A549 (cell line): Measurements from ENCODE around the gene B3GNT7. TPM values are rescaled to one million over a fixed set of nuclear protein-coding genes. Genes with fewer than 3 reads are reported as not detected.
A peak's percentile ranks its signal among the peaks of the same experiment; 100 is the strongest.

Experiments used
- ATAC-seq, 2 experiments: fragments of 200-7000 bp in 1 of 2; fragments of >200 bp in 1 of 2; cut with Nextera tagmentation in 1 of 2; cut with Tn5 transposase in 1 of 2; 3 replicates each; pipeline versions ENCODE4 v1.8.0 to v1.9.1; 2018 to 2020; ENCODE audit warnings: mild to moderate bottlenecking in 1 of 2, moderate library complexity in 1 of 2
- CTCF ChIA-PET: fragments of 300-600 bp; sonication (Branson Sonifier 250); formaldehyde crosslinking; extraction: SDS; loops from one replicate; lab custom pipeline; 2021; ENCODE audit warnings: antibody characterized with exemption, inconsistent platforms; lab: Yijun Ruan, JAX
- POLR2A ChIA-PET: fragments of 350-600 bp; formaldehyde crosslinking; extraction: SDS; loops from one replicate; lab custom pipeline; 2021; ENCODE audit warnings: antibody characterized with exemption, inconsistent platforms; lab: Yijun Ruan, JAX
- DNase-seq, 2 experiments: peaks; one replicate each; pipeline versions ENCODE4 v3.0.0 to v3.0.0-alpha.2; 2011 to 2016; ENCODE audit warnings: low read depth in 1 of 2, low spot score in 1 of 2
- FAIRE-seq: peaks from 2 replicates; lab custom pipeline; 2011; peaks lifted over from hg19 to GRCh38; lab: Jason Lieb, UNC
- H3K27ac ChIP-seq, 2 experiments: fragments of >200 bp; sonication (Bioruptor Twin); formaldehyde crosslinking; 3 replicates each; pipeline ENCODE4 v1.5.1; 2016 to 2017
- H3K4me1 ChIP-seq: fragments of >200 bp; sonication (Bioruptor Twin); formaldehyde crosslinking; 3 replicates; pipeline ENCODE4 v1.6.1; 2016
- H3K4me2 ChIP-seq: fragments of >200 bp; sonication (Bioruptor Twin); formaldehyde crosslinking; 3 replicates; pipeline ENCODE4 v1.6.1; 2016
- H3K4me3 ChIP-seq: fragments of >200 bp; sonication (Bioruptor Twin); formaldehyde crosslinking; 3 replicates; pipeline ENCODE4 v1.5.1; 2016
- H3K9me3 ChIP-seq: fragments of >200 bp; sonication (Bioruptor Twin); formaldehyde crosslinking; 3 replicates; pipeline ENCODE4 v1.6.1; 2016
- CBX8 ChIP-seq: fragments of 200-600 bp; sonication (generic); IDR thresholded peaks from 2 replicates; pipeline ENCODE4 v1.6.1; 2016
- CHD4 ChIP-seq: fragments of 200-600 bp; sonication (generic); IDR thresholded peaks from 2 replicates; pipeline ENCODE4 v1.6.1; 2016; ENCODE audit warnings: antibody characterized with exemption, mild to moderate bottlenecking, borderline replicate concordance
- EHF ChIP-seq: fragments of 250-450 bp; sonication (Bioruptor Pico); IDR thresholded peaks from 2 replicates; pipeline ENCODE4 v1.5.0; 2020; ENCODE audit warnings: mild to moderate bottlenecking
- EHMT2 ChIP-seq: fragments of 200-600 bp; sonication (generic); IDR thresholded peaks from 2 replicates; pipeline ENCODE4 v1.6.1; 2016; ENCODE audit warnings: antibody characterized with exemption, low read depth, mild to moderate bottlenecking, moderate library complexity
- FOXS1 ChIP-seq: fragments of 250-450 bp; sonication (Bioruptor Pico); IDR thresholded peaks from 2 replicates; pipeline ENCODE4 v1.5.0; 2020; ENCODE audit warnings: mild to moderate bottlenecking, moderate library complexity
- GATA3 ChIP-seq: IDR thresholded peaks from 2 replicates; pipeline ENCODE4 v1.6.1; 2012; ENCODE audit warnings: borderline replicate concordance
- HOXA7 ChIP-seq: fragments of 250-450 bp; sonication (Bioruptor Pico); IDR thresholded peaks from 2 replicates; pipeline ENCODE4 v1.5.0; 2020; ENCODE audit warnings: mild to moderate bottlenecking, moderate library complexity
- HOXB5 ChIP-seq: fragments of 250-450 bp; sonication (Bioruptor Pico); IDR thresholded peaks from 2 replicates; pipeline ENCODE4 v1.5.0; 2020; ENCODE audit warnings: mild to moderate bottlenecking, moderate library complexity
- JUN ChIP-seq, 2 experiments: fragments of >200 bp; sonication (Bioruptor Twin); formaldehyde crosslinking; IDR thresholded peaks; 2 replicates in 1 of 2; 3 replicates in 1 of 2; pipeline ENCODE4 v1.6.1; 2016 to 2017
- KDM5A ChIP-seq: fragments of 200-600 bp; sonication (generic); IDR thresholded peaks from 2 replicates; pipeline ENCODE4 v1.6.1; 2016; ENCODE audit warnings: antibody characterized with exemption, mild to moderate bottlenecking
- MAFK ChIP-seq: fragments of 450-650 bp; IDR thresholded peaks from 2 replicates; pipeline ENCODE4 v1.6.1; 2014; ENCODE audit not compliant: partially characterized antibody
- MAZ ChIP-seq: fragments of 150-350 bp; IDR thresholded peaks from 2 replicates; pipeline ENCODE4 v1.6.1; 2014; ENCODE audit warnings: antibody characterized with exemption, low read depth, low read length, borderline replicate concordance
- NR3C1 ChIP-seq: fragments of >200 bp; sonication (Bioruptor Twin); formaldehyde crosslinking; IDR thresholded peaks from 3 replicates; pipeline ENCODE4 v1.6.1; 2017
- POLR2AphosphoS2 ChIP-seq: conservative IDR thresholded peaks from 2 replicates; pipeline ENCODE4 v1.6.1; 2012; ENCODE audit warnings: low read length, improper control_type of control experiment, inconsistent platforms
- RAD21 ChIP-seq, 2 experiments: fragments of >200 bp in 1 of 2; sonication (Bioruptor Twin) in 1 of 2; formaldehyde crosslinking in 1 of 2; IDR thresholded peaks in 1 of 2; conservative IDR thresholded peaks in 1 of 2; 2 replicates in 1 of 2; 3 replicates in 1 of 2; pipeline ENCODE4 v1.6.1; 2012 to 2018; ENCODE audit warnings: inconsistent platforms in 1 of 2
- RFX5 ChIP-seq: fragments of 450-650 bp; IDR thresholded peaks from 2 replicates; pipeline ENCODE4 v1.7.1; 2014; ENCODE audit warnings: antibody characterized with exemption, mild to moderate bottlenecking, moderate library complexity
- TFCP2L1 ChIP-seq: fragments of 250-450 bp; sonication (Bioruptor Pico); IDR thresholded peaks from 2 replicates; pipeline ENCODE4 v1.5.0; 2021; ENCODE audit warnings: mild to moderate bottlenecking
- TP53 ChIP-seq: fragments of 250-450 bp; sonication (Bioruptor Pico); IDR thresholded peaks from 2 replicates; pipeline ENCODE4 v1.5.0; 2021; ENCODE audit warnings: mild to moderate bottlenecking, moderate library complexity
- ZNF302 ChIP-seq: fragments of 250-450 bp; sonication (Bioruptor Pico); IDR thresholded peaks from 2 replicates; pipeline ENCODE4 v1.9.0; 2021; ENCODE audit warnings: inconsistent platforms, mild to moderate bottlenecking, moderate library complexity
- WGBS: methylation state at CpG from one replicate; pipeline ENCODE4 v1.1.6; 2017; ENCODE audit errors: missing lambda C conversion rate; 5-methylcytosine and 5-hydroxymethylcytosine counted together
- polyA plus RNA-seq, 4 experiments: library from polyadenylated mRNA; depleted of rRNA in 3 of 4; stranded (reverse); fragments of >200 nt; fragmentation: RNase III in 1 of 4; extraction: RNeasy Plus Mini Kit Qiagen cat#74134 plus additional on column Dnase treatment in 1 of 4; gene quantifications; 2 replicates in 3 of 4; 3 replicates in 1 of 4; pipeline ENCODE4 v1.2.3, GENCODE V29; 2011 to 2017
- TF ChIP-seq, protein P1 (sequence below): fragments of 200-600 bp; sonication (generic); IDR thresholded peaks from 2 replicates; pipeline ENCODE4 v1.6.1; 2016; ENCODE audit warnings: antibody characterized with exemption, mild to moderate bottlenecking, moderate library complexity
- TF ChIP-seq, protein P2 (sequence below): fragments of >200 bp; sonication (Bioruptor Twin); formaldehyde crosslinking; IDR thresholded peaks from 2 replicates; pipeline ENCODE4 v1.6.1; 2016
- TF ChIP-seq, protein P3 (sequence below): fragments of 250-450 bp; sonication (Bioruptor Pico); IDR thresholded peaks from 2 replicates; pipeline ENCODE4 v1.5.0; 2020; ENCODE audit warnings: low read depth, mild to moderate bottlenecking, moderate library complexity

Gene B3GNT7
- polyA plus RNA-seq, 2 of the 4 experiments (the other 2 are of a cell fraction): 0.48 to 0.96 TPM

DNA sequence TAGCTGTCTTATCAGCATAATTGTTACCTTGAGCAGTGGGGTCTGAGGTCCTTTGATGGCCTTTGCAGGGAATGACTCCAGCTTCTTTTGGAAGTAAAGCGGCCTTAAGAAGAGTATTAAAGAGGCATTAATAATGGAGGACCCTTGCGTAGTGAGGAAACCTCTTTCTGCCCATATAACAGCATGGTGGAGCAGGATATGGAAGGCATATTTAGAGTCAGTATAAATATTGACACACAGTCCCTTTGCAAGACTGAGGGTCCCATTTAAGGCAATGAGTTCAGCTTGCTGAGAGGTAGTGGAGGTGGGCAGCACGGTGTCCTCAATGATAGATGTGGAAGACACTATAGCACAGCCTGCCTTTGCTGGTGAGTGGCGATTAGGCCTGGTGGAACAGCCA lies 36.1 kb downstream of the B3GNT7 start (continued):
- TF ChIP-seq, protein P1, sequence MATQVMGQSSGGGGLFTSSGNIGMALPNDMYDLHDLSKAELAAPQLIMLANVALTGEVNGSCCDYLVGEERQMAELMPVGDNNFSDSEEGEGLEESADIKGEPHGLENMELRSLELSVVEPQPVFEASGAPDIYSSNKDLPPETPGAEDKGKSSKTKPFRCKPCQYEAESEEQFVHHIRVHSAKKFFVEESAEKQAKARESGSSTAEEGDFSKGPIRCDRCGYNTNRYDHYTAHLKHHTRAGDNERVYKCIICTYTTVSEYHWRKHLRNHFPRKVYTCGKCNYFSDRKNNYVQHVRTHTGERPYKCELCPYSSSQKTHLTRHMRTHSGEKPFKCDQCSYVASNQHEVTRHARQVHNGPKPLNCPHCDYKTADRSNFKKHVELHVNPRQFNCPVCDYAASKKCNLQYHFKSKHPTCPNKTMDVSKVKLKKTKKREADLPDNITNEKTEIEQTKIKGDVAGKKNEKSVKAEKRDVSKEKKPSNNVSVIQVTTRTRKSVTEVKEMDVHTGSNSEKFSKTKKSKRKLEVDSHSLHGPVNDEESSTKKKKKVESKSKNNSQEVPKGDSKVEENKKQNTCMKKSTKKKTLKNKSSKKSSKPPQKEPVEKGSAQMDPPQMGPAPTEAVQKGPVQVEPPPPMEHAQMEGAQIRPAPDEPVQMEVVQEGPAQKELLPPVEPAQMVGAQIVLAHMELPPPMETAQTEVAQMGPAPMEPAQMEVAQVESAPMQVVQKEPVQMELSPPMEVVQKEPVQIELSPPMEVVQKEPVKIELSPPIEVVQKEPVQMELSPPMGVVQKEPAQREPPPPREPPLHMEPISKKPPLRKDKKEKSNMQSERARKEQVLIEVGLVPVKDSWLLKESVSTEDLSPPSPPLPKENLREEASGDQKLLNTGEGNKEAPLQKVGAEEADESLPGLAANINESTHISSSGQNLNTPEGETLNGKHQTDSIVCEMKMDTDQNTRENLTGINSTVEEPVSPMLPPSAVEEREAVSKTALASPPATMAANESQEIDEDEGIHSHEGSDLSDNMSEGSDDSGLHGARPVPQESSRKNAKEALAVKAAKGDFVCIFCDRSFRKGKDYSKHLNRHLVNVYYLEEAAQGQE: no peak
- TF ChIP-seq HOXA7 (CRISPR knock-in tag) (no peak), ZNF302 (CRISPR knock-in tag) (no peak), JUN (IDR thresholded peaks at IDR 0.05) (no peak), EHF (CRISPR knock-in tag) (no peak), KDM5A (no peak)
- TF ChIP-seq, protein P2, sequence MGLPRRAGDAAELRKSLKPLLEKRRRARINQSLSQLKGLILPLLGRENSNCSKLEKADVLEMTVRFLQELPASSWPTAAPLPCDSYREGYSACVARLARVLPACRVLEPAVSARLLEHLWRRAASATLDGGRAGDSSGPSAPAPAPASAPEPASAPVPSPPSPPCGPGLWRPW: no peak

DNA sequence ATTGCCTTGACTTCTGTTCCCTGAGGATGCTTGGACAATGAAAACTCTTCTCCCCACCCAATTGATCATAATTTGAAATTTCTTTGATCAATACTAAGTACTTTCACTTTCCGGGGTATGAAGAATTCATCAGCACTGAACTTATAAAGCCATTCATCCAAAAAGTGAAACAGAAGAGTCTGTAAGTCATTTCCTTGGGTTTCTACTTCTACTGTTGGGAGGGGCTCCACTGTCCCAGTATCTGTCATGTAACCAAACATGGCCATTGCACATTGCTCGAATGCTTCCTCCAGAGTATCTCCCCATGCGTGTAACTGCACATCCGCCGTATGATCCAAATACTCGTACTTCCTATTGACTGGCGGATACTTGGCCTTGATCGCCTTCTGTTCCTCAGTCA lies 38.5 kb downstream of the B3GNT7 start:
- no peak for DNase-seq
- 79% methylated on average over 8 of the region's 8 CpGs for WGBS

DNA sequence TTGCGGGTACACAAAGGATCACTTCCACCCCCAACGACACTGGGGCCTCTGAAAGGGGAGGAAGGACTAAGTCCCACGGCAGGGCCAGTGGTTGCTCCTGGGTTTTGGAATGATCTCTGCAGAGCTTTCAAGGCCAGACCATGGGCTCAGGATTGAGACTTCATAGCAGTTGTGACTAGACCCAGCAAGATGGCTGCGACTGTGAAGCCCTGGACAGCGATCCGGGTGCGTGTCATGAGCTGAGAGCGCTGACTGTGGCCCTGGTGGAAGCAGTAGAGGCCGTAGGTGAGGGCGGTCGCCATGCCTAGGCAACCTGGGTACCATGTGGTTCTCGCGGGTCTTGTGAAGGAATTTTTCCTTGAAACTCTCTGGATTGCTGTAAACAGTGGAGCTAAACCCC lies 41.4 kb downstream of the B3GNT7 start:
- H3K4me2 ChIP-seq: no peak overlapping the region
- H3K4me1 ChIP-seq: no peaks in the 10 kb centered on the region
- no peak overlapping the region for H3K27ac ChIP-seq
- WGBS: 90% methylated on average over 13 of the region's 13 CpGs
- TF ChIP-seq HOXB5 (CRISPR knock-in tag): no peak
- no peak for TF ChIP-seq RFX5
- no peak for TF ChIP-seq CBX8
- TF ChIP-seq NR3C1: no peak
- TF ChIP-seq, all 56 proteins: peak for 0
- FAIRE-seq (no peak), DNase-seq (no peak), ATAC-seq (no peak)
- H3K9me3 ChIP-seq: no peaks in the 10 kb centered on the region
- ChIA-PET POLR2A (interaction anchor here (0.7 kb wide), 1 partner anchor 15 kb away, joined by 3 read pairs; no protein-coding TSS in a partner anchor), CTCF (interaction anchor here (1.0 to 1.5 kb wide), 3 partner anchors 9 to 209 kb away, joined by 4 to 5 read pairs (median 4); no protein-coding TSS in a partner anchor)
- no peak overlapping the region for H3K4me3 ChIP-seq

More for the DNA sequence above, 38.5 kb downstream of the B3GNT7 start:
- no peak overlapping the region for H3K4me3 ChIP-seq
- no peaks in the 10 kb centered on the region for H3K4me1 ChIP-seq
- CTCF ChIA-PET: no interaction called here
- no peak for FAIRE-seq
- no peak for TF ChIP-seq MAFK
- no peak for TF ChIP-seq EHMT2
- TF ChIP-seq KDM5A: no peak
- no peak for TF ChIP-seq HOXB5 (CRISPR knock-in tag)
- no peak for TF ChIP-seq NR3C1
- no peak for TF ChIP-seq MAZ
- no peak for TF ChIP-seq CBX8
- TF ChIP-seq GATA3: no peak
- TF ChIP-seq FOXS1: no peak
- no peak overlapping the region for H3K4me2 ChIP-seq
- POLR2A ChIA-PET: no interaction called here
- no peak; a peak in 1 of 6 replicates for ATAC-seq
- H3K9me3 ChIP-seq: no peaks in the 10 kb centered on the region
- H3K27ac ChIP-seq: no peak overlapping the region

DNA sequence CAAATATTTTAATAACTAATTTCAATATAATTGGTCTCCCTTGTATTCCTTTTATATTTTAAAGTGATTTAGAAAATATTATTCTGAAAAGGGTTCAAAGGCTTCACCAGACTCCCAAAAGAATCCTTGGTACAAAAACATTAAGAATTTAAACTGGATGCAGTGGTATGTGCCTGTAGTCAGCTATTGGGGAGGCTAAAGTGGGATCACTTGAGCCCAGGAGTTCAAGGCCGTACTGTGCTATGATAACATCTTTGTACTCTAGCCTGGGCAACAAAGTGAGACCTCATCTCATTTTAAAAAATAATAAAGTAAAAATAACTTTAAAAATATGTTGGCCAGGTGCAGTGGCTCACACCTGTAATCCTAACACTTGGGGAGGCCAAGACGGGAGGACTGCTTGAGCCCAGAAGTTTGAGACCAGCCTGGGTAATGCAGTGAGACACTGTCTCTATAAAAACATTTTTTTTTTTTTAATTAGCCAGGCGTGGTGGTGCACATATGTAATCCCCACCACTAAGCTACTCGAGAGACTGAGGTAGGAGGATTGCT lies 54.1 kb downstream of the B3GNT7 start:
- H3K4me1 ChIP-seq: no peaks in the 10 kb centered on the region
- H3K4me3 ChIP-seq: no peak overlapping the region
- TF ChIP-seq RAD21 (conservative IDR thresholded peaks at IDR 0.05 in 1 of 2, IDR thresholded peaks at IDR 0.05 in 1 of 2) (no peak), TFCP2L1 (CRISPR knock-in tag) (no peak), HOXA7 (CRISPR knock-in tag) (no peak), ZNF302 (CRISPR knock-in tag) (no peak), CHD4 (no peak), POLR2AphosphoS2 (peak; percentile 55; the same call in 1 of the 2 replicates), TP53 (CRISPR knock-in tag) (no peak)
- TF ChIP-seq, protein P3, sequence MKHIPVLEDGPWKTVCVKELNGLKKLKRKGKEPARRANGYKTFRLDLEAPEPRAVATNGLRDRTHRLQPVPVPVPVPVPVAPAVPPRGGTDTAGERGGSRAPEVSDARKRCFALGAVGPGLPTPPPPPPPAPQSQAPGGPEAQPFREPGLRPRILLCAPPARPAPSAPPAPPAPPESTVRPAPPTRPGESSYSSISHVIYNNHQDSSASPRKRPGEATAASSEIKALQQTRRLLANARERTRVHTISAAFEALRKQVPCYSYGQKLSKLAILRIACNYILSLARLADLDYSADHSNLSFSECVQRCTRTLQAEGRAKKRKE (CRISPR knock-in tag): 0 out of 2 replicates have a peak, but pooled peaks have one; percentile 14
- WGBS: 81% methylated on average over 4 of the region's 4 CpGs
- CTCF ChIA-PET: no interaction called here
- H3K4me2 ChIP-seq: no peak overlapping the region
- no peak for FAIRE-seq
- peak in 1 of 2 experiments; percentile 4; a peak in 3 of 6 replicates for ATAC-seq
- POLR2A ChIA-PET: interaction anchor here (1.0 kb wide), 1 partner anchor 15 kb away, joined by 5 read pairs; the partner anchor contains the start of gene NCL
- H3K9me3 ChIP-seq: no peaks in the 10 kb centered on the region
- H3K27ac ChIP-seq: no peak overlapping the region
- DNase-seq: no peak
